Measurements from ENCODE around the gene AKAP13.

AKAP13 gene

GRCh38 chr15:85773970-85774369, 393.6 kb downstream of the AKAP13 start:
- in situ Hi-C loops (cut with HindIII; ENCODE audit: low sequenced_read_pairs): no loop called here
- no peak for DNase-seq (ENCODE audit: low read depth, low spot score)
- no peak for TF ChIP-seq CTCF (IDR thresholded peaks at IDR 0.05; ENCODE audit: low read depth, low read length)
- no peak overlapping the region for H3K4me3 ChIP-seq (ENCODE audit: low read depth, low read length)

- in situ Hi-C loops (cut with HindIII; ENCODE audit: low sequenced_read_pairs): no loop called here
- no peak for DNase-seq (ENCODE audit: low read depth, low spot score)
- TF ChIP-seq CTCF (IDR thresholded peaks at IDR 0.05; ENCODE audit: low read depth, low read length): no peak
- H3K4me3 ChIP-seq (ENCODE audit: low read depth, low read length): no peak overlapping the region
Measured at GRCh38 chr15:85777250-85778106, 397.1 kb downstream of the AKAP13 start.

GRCh38 chr15:85778107-85778776, 397.8 kb downstream of the AKAP13 start:
- in situ Hi-C loops (cut with HindIII; ENCODE audit: low sequenced_read_pairs): no loop called here
- no peak for DNase-seq (ENCODE audit: low read depth, low spot score)
- H3K4me3 ChIP-seq (ENCODE audit: low read depth, low read length): no peak overlapping the region
- TF ChIP-seq CTCF (IDR thresholded peaks at IDR 0.05; ENCODE audit: low read depth, low read length): no peak

GRCh38 chr15:85779249-85779648, 398.8 kb downstream of the AKAP13 start:
- in situ Hi-C loops (cut with HindIII; ENCODE audit: low sequenced_read_pairs): no loop called here
- no peak for DNase-seq (ENCODE audit: low read depth, low spot score)
- TF ChIP-seq CTCF (IDR thresholded peaks at IDR 0.05; ENCODE audit: low read depth, low read length): no peak
- no peak overlapping the region for H3K4me3 ChIP-seq (ENCODE audit: low read depth, low read length)

GRCh38 chr15:85780225-85780985, 400.0 kb downstream of the AKAP13 start:
- no peak for TF ChIP-seq CTCF (IDR thresholded peaks at IDR 0.05; ENCODE audit: low read depth, low read length)
- no peak overlapping the region for H3K4me3 ChIP-seq (ENCODE audit: low read depth, low read length)
- in situ Hi-C loops (cut with HindIII; ENCODE audit: low sequenced_read_pairs): no loop called here
- DNase-seq (ENCODE audit: low read depth, low spot score): no peak

GRCh38 chr15:85781099-85781498, 400.7 kb downstream of the AKAP13 start:
- TF ChIP-seq CTCF (IDR thresholded peaks at IDR 0.05; ENCODE audit: low read depth, low read length): no peak
- in situ Hi-C loops (cut with HindIII; ENCODE audit: low sequenced_read_pairs): no loop called here
- no peak overlapping the region for H3K4me3 ChIP-seq (ENCODE audit: low read depth, low read length)
- DNase-seq (ENCODE audit: low read depth, low spot score): no peak
